GM19324 (cell line): Measurements from ENCODE around the gene RS1.

Source experiments
- ATAC-seq: cut with Tn5 transposase; IDR thresholded peaks from one replicate; pipeline ENCODE4 v1.9.1; 2021; ENCODE audit warnings: mild to moderate bottlenecking, moderate library complexity; ENCODE audit not compliant: unreplicated experiment, low FRiP score

RS1 gene

DNA sequence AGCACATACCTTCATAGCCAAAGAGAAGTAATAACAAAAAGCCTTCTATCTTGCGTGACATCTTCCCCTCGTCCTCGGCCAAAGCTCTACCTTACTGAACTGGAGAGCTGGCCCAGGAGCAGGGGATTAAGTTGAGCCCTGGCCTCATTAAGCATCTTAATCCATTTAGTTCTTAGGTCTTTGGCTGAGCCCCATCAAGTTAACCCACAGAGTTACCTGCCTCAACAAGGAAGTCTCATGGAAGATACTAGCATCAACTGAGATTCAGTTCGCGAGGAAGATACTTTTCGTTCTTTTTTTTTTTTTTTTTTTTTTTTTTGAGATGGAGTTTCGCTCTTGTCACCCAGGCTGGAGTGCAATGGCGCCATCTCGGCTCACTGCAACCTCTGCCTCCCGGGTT, at the start of gene RS1:
TSS of gene RS1 (minus strand) at position 101 of the 400 bp plus-strand sequence. CDS start at position 61, 40 bp downstream.
- no peak for ATAC-seq

DNA sequence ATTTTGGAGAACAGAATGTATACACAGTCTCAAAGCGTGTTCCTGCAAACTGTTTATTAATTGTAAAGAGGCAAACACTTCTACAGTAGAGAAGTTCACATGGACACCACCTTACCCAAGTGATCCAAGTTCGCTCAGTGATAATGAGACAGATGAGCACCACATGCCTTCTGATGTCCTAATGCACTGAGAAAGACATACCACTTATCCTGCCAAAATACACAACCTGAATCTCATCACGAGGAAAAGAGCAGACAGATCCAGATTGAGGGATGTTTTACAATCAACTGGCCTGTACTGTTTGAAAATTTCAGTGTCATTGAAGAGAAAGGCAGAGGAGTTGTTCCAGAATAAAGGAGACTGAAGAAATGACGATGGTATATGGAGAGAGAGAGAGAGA, 47.9 kb upstream of the RS1 start:
- ATAC-seq, result no peak

DNA sequence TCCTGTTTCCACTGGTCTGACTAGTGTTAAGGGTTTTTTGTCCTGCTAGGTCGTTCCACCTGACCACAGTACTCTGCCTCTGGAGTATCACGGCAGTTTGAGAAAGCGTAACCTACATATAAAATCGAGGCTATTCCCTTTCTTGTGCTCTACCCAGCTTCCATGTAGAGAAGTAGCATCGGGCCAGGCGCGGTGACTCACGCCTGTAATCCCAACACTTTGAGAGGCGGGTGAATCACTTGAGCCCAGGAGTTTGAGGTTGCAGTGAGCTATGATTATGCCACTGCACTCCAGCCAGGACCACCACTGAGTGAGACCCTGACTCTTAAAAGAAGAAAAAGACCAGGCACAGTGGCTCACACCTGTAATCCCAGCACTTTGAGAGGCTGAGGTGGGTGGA, 43.0 kb upstream of the RS1 start:
- ATAC-seq, result no peak

DNA sequence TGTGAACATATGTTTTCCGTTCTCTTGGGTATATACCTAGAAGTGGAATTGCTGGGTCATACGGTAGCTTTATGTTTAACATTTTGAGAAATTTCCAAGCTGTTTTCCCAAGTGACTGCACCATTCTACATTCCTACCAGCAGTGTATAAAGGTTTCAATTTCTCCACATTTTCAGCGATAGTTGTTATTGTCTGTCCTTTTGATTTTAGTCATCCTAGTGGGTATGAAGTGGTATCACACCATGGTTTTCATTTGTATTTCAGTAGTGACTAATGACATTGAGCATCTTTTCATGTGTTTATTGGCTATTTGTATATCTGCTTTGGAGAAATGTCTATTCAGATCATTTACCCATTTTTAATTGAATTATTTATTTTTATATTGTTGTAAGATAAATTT, 37.9 kb upstream of the RS1 start:
- ATAC-seq, result no peak

DNA sequence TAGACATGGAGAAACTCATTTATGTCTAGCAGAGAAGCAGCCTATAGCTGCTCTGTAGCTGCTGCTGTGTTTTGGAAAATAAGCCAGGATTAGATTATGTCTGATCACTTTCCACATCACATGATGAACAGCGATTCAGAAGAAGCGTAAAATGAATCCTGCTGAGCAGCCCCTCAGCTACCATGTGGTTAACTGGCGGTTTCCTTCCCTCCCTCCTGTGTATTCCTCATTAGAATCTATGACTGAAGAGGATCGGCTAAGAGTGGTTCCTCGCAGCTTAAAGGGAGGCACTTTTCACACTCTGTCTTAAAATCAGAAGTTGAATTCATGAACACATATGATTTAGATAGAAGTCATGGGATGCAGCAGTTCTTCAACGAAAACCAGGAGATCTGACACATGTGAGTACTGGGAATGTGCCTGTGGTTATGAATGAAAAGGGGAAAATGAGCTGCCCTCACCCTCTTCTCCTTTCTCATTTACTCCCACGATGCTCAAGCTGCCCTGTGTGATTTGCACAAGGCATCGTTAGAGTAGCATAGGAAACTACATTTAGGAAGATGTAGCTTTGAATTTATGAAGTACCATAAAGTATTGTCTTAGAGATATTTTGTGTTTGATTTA, 35.6 kb upstream of the RS1 start, which contains the start of gene PPEF1:
TSS of gene PPEF1 (plus strand) at position 220 of the 624 bp plus-strand sequence. CDS start at position 356, 136 bp downstream.
- no peak for ATAC-seq

DNA sequence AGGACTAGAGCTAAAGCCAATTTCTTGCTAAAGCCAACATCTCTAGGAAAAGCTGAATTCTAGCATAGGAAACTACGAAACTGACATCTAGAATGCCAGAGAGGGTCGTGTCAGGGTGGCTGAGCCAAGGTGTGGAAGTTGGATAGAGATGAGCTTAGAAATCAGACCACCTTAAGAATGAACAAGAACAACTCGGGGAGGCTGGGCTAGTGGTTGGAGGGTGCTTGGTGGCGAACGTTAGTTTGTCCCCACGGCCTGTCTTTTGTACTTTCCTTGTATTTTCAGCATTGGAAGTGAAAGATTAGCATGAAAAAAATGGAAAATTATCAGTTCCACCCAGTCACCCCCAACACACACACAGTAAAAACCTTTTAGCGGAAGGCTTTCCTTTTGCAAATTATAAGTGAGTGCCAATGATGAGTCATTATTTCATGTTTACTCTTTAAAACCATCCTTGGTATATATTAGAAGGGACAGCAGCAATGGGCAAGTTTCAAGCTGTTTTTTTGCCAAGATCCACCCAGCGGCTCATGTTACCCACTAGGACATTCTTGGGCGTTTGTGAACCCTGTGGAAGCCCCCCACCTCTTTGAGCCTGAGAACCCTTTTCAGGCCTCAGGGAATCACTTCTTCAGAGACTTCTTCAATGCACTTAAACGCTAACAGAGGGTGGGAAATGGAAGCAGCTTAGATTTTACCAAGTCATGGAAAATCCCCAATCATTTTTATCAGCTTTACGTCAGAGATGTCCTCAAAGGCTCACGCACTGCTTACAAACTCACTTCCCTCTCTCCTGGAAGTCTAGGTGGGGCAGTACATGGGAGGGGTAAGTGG, 30.7 kb upstream of the RS1 start:
- ATAC-seq, result no peak

DNA sequence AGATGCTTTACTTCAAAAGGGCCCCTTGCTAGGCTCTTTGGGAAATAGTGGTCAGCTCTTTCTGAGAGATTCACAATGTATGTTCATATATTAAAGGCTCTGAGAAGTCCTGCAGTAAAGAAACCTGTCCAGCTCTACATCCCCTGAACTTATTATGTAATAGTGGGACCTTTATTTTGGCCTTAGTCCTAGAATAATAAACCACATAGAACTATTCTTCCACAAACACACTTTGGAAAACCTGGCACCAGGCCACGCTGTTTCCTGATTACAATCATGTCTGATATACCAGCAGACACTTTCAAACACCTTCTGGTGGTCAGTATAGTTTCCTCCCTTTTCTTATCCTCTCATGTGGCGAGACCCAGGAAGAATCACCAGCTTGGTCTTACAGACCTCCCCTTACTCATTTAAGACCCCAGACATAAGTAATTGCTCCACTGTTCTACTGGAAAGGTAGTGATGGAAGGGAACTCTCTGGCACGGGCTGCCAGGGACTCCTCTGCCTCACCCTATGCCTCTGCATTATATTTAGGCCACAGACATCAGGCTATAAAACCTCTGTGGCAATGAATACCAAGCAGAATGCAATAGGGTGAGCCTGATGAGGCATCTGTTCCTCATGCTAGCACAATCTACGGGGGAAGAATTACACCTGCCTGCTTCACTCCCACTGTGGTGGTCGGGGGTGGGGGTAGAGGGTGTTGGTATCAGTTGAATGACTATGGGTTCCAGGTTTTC, 29.9 kb upstream of the RS1 start:
- ATAC-seq, result no peak

DNA sequence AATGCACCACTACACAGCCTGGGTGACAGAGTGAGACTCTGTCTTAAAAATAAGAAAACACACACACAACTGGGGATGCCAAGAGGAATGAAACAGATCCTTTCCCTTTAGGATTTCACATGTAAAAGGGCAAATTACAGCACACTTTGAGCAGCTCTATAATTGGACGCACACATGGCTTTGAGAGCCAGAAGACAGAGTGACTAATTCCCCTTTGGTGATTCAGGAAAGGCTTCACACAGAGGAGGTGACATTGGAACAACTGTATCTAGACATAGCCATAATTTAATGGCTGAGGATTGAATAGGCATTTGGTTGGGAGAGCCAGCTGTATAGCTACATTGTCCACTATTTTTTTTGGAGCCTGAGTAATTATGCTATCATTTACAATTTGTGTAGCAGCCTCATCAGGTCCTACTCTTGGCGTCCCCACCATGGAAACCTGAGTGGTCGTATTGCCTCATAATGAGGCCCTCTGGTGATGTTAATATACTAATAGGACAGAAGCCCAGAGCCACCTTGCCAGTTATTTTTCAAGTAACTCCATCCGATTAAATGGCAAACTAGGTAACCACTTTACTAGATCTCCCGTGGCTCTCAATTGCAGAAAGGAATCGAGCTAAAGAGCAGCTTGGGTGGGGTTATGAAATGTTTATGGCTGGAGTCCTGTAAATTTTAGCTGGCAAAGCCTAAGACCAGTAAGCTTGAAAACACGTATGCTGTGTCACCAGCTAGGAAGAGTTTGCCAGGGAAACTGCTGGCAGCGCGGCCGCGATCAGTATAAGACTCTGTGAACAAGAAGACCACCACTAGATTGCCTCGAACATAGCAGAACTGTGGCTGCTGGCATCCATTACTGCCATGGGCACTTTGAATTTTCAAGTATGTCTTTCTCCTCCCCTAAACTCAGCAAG, 27.1 kb upstream of the RS1 start:
- ATAC-seq, result no peak

DNA sequence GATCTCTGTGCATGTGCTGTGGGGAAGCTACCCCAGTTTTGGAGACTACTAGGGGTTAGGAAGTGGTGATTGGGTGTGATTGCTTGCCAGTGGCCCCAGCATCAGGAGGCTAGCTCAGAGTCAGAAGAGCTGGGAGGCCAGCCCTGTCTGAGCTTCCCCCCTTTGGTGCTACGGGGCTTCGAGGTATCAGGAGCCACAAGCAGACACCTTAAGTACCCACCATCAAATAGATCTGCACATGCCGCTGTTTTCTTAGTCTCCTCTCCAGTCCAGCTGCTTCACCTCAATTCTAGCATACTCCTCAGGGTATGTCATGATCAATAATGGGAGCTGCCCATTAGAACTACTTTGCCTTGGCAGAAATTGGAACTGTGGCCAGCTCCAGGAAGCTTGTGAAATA, 24.7 kb upstream of the RS1 start:
- ATAC-seq, result no peak

DNA sequence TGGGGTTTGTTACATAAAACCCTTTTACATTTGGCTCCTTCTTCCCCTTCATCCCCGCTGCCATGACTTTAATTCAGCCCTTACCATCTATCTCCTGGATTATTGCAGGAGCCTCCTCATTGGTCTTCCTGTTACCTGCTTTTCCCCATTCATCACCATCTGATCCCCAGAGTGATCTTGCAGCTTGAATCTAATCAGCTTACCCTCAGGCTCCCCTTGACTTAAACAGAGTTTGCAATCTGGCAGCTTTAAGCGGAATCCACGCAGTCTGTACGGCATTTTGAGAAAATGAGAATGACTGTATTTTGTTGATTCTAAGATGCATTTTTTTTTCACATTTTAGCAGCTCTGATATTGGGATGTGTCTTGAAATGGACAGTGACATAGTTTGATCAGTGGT, 20.6 kb upstream of the RS1 start:
- no peak for ATAC-seq

DNA sequence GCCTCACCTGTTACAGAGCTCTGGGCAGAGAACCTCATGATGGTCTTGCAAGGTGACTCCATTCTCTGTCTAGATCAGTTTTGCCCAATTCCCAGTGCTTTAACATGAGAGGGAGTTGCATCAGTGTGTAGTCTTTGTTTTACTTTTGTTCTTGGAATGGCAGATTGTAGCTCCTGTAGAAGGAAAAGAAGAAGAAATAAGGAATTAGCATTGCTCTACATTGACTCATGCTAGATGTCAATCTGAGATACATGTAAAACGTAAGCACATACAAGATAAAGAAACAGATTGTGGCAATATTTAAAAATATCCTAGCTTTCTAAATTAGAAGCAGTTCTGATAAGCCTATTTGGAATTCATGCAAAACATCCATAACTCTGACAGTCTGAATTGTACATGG, 19.5 kb upstream of the RS1 start:
- ATAC-seq, result no peak

DNA sequence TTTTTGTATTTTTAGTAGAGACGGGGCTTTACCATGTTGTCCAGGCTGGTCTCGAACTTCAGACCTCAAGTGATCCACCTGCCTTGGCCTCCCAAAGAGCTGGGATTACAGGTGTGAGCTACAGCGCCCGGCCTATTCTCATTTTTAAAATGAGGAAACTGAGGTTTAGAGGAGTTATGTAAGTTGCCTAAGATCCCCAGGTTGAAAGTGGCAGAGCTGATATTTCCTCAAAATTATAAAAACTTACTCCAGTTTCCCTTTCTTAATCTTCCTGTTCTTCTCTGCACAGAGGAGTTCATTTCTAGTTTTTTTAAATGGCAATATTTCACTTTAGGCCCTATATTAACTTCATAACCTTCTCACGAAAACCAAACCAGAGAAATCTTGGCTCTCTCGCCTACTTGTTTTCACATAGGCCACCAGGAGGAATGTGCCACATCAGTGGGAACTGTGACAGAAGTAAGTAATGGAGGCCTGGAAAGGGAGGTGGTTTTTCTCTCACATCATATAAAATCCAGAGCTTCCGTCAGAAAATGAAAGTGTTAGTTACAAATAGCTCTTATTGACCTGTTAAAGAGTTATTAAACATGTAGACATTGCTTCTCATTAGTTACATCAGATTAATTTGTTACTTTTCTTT, 16.1 kb upstream of the RS1 start:
- ATAC-seq, result no peak

DNA sequence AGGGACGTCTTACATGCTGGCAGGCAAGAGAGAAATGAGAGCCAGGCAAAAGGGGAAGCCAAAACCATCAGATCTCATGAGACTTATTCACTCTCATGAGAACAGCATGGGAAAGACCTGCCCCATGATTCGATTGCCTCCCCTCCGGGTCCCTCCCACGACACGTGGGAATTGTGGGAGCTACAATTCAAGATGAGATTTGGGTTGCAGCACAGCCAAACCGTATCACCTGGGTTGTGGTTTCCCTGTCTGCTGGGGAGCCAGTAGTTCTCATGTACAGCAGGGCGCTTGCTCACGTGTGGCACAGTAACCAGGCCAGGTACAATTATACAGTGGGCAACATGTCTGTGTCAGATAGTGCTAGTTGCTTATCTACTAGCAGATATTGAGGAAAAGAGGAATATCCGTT, 11.1 kb upstream of the RS1 start:
- ATAC-seq, result no peak

DNA sequence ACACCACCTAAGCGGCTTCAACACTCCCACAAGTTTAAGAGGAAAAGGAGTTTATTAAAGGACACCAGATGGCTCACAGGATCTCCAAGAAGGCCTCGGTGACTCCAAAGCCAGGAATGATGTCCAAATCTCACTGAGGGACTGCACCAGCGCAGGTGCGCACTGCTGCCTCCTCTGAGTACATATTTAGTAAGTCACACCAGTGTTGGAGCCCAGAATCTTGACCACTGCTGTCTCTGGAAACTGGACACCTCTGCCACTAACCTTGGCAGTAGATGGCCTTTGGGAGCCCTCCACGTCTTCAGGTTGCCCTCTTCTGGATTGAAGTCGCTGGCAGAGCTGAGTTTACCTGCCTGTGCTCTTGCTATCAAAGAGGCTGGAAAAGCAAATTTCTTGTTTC, 10.1 kb upstream of the RS1 start:
- no peak for ATAC-seq

DNA sequence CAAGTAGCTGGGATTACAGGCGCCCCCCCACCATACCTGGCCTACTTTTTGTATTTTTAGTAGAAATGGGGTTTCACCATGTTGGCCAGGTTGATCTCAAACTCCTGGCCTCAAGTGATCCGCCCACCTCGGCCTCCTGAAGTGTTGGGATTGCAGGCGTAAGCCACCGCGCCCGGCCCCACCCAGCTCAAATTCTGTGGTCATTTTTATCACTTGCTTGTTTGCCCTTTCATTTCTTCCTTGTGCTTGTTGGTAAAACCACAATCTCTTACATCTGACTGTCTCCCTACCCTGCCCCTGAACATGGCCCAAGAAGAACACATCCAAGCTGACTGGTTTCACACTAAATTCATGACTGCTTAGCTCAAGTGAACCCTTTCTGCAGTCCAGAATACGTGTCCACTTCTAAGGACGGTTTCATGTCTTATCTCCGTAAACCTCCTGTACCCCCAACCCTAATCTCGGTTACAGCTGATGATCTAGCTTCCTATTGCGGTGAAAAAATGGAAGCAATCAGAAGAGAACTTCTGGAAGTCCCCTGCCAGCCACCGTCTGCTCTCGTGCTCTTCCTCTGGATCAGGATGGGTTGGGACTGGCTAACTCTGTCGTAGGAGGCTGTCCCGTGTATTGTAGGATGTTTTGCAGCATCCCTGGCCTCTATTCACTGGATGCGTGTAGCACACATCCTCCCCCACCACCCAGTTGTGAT, 5.4 kb upstream of the RS1 start:
- ATAC-seq, result no peak

DNA sequence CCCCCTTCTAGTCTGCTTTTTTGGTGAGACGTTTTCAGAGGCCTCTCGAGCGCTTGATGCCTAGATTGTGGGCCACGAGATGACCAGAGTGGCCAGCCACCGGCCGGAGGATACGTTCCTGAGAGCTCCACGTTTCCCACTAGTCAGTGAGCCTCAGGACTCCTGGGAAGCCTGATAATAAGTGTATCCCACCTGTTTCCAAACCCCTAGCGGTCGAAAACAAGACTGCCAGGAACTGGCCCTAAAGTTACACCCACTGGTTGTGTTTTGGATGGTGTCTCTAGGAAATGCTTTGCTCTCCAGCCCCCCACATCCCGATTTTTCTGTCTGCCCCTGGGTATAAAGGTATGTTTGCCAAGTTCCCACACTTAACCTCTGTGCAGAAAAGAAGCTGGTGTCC, 4.6 kb upstream of the RS1 start:
- ATAC-seq, result no peak

DNA sequence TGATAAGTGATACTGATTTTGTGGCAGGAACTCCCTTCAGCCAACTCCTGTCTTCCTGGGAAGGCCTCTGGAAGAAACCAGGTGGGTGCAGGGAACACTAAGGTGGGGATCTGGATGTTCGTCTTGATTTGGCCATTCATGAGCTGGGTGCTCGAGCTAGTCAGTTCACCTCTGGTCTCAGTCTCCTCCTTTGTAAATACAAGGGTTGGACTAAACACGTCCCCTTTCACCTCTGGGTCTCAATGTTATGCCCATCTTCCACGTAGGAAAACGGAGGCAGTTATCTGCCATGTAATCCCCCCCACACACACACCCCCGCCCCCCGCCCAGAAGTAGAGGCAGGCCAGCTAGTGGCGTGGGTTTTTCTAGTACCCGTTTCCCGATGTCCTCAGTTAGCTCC, 4.1 kb upstream of the RS1 start:
- ATAC-seq, result no peak

DNA sequence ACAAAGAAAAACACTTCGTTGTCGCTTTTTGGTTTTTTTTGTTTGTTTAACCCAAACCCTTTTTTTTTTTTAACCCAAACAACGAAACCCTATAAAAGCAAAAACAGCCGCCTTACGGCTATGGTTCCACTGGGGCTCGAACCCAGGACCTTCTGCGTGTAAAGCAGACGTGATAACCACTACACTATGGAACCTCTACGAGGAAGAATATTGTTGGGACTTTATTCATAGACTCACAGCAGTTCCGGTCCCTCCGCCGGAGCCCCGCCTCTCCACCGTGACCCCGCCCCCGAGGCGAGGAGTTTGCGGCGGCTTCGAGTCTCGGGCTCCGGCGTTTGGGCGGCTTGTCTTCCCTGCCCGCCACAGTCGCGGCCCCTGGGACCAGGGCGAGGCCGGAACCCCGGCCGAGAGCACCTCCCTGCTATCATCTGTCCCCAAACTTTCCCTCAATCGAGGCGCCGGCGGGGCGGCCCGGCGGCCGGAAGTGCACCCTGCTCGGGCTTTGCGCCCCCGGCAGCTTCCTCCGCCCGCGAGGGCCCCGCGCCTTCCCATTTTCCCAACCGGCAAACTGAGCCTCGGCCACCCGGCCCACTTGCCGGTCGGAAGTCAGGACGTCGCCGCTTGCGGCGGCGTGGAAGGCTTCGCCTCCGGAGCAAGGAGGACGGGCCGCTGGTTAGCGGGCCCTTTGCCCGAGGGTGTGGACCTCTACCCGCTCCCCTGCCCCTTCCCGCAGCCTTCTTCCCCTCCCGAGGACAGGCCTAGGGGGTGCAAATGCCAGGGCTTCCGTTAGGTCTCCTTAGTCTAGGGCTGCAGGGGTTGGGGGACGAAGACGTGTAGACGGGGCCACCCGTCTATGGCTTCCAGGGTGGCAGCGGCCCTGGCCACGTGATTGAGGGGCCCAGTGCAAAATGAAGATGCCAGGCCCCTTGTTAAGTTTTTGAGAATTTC, 3.2 kb upstream of the RS1 start:
- peak; percentile 90 for ATAC-seq
